MM.1S (cell line): ENCODE measurements around the gene CEL.
"Not testable (repeated sequence)": the region's sequence is repeated elsewhere in the genome, so short reads cannot be mapped to it uniquely, and the experiment has no call there.

Experiments
- DNase-seq: peaks from one replicate; pipeline ENCODE4 v3.0.0-alpha.2; 2015
- H2AFZ ChIP-seq: fragments of 300-600 bp; sonication (generic); 2 replicates; pipeline ENCODE4 v1.6.0; 2016; ENCODE audit warnings: antibody characterized with exemption, low read length
- H3F3A ChIP-seq: fragments of 300-600 bp; sonication (generic); 2 replicates; pipeline ENCODE4 v1.6.1; 2016; ENCODE audit warnings: mild to moderate bottlenecking, antibody characterized with exemption, low read length, moderate library complexity, mixed read lengths; ENCODE audit not compliant: insufficient read depth
- H3K27ac ChIP-seq: fragments of 300-600 bp; sonication (generic); 2 replicates; pipeline ENCODE4 v1.5.1; 2016; ENCODE audit warnings: mild to moderate bottlenecking, low read length
- H3K27me3 ChIP-seq: fragments of 300-600 bp; sonication (generic); replicated peaks from 2 replicates; pipeline ENCODE4 v1.6.0; 2016; ENCODE audit warnings: low read length; ENCODE audit not compliant: insufficient read depth
- H3K36me3 ChIP-seq: fragments of 300-600 bp; sonication (generic); replicated peaks from 2 replicates; pipeline ENCODE4 v1.6.1; 2016; ENCODE audit warnings: mild to moderate bottlenecking, low read length, mixed read lengths; ENCODE audit not compliant: insufficient read depth
- H3K4me1 ChIP-seq: fragments of 300-600 bp; sonication (generic); 2 replicates; pipeline ENCODE4 v1.6.1; 2016; ENCODE audit warnings: low read length, mixed read lengths
- H3K4me2 ChIP-seq: fragments of 300-600 bp; sonication (generic); 2 replicates; pipeline ENCODE4 v1.6.0; 2016; ENCODE audit warnings: low read depth, low read length
- H3K4me3 ChIP-seq: fragments of 300-600 bp; sonication (generic); 2 replicates; pipeline ENCODE4 v1.5.1; 2016; ENCODE audit warnings: low read length, mixed read lengths
- H3K79me2 ChIP-seq: fragments of 300-600 bp; sonication (generic); 2 replicates; pipeline ENCODE4 v1.6.1; 2016; ENCODE audit warnings: mixed run types, low read length, mixed read lengths
- H3K9ac ChIP-seq: fragments of 300-600 bp; sonication (generic); 2 replicates; pipeline ENCODE4 v1.6.1; 2016; ENCODE audit warnings: low read length, mixed read lengths
- H3K9me2 ChIP-seq: fragments of 300-600 bp; sonication (generic); replicated peaks from 2 replicates; pipeline ENCODE4 v1.6.1; 2016; ENCODE audit warnings: mild to moderate bottlenecking, low read length, mixed read lengths; ENCODE audit not compliant: insufficient read depth
- H3K9me3 ChIP-seq: fragments of 300-600 bp; sonication (generic); replicated peaks from 2 replicates; pipeline ENCODE4 v1.6.1; 2016; ENCODE audit warnings: mild to moderate bottlenecking, low read length, mixed read lengths; ENCODE audit not compliant: insufficient read depth
- H4K20me1 ChIP-seq: fragments of 300-600 bp; sonication (generic); 2 replicates; pipeline ENCODE4 v1.6.1; 2016; ENCODE audit warnings: mild to moderate bottlenecking, low read length, moderate library complexity, mixed read lengths; ENCODE audit not compliant: insufficient read depth
- EZH2 ChIP-seq: fragments of 300-600 bp; sonication (generic); optimal IDR thresholded peaks from 2 replicates; pipeline ENCODE3; 2017; ENCODE audit warnings: low read depth, mild to moderate bottlenecking, antibody characterized with exemption, low read length, mixed read lengths
- EZH2phosphoT487 ChIP-seq: fragments of 300-600 bp; sonication (generic); IDR thresholded peaks from 2 replicates; pipeline ENCODE4 v1.6.1; 2018; ENCODE audit warnings: antibody characterized with exemption, low read length
- TF ChIP-seq, protein P1 (sequence below): fragments of 300-600 bp; sonication (generic); IDR thresholded peaks from 2 replicates; pipeline ENCODE4 v1.5.1; 2016; ENCODE audit warnings: antibody characterized with exemption, low read length, mixed read lengths

The CEL gene

DNA sequence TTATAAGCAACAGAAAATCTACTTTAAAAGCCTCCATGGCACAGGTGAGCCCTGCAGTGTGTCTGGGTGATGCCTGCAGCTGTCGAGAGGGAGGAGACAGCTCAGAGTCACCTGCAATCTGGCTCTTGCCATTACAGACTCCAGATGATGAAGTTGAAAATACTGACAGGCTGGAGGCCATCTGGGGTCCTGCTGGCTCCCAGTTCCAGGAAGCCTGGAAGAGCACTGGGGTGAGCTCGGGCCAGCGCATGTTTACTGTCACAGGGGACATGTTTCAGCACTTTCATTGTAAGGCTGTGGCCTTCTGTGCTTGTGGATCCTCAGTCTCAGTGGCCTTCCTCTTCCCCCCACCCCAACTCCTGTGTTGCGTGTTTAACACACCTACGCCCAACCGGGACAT, 28.4 kb downstream of the CEL start:
- Histone ChIP-seq H3K9ac (no peak overlapping the region), H3K4me3 (no peak overlapping the region), H2AFZ (no peak overlapping the region), H3K27ac (no peak overlapping the region), H3F3A (no peaks in the 10 kb centered on the region), H3K4me2 (no peak overlapping the region), H3K4me1 (no peaks in the 10 kb centered on the region), H3K79me2 (no peaks in the 10 kb centered on the region), H3K27me3 (peaks cover 9% of the 10 kb centered on the region; the same call in 1 of the 2 replicates), H3K9me3 (no peaks in the 10 kb centered on the region), H3K9me2 (no peaks in the 10 kb centered on the region), H3K36me3 (no peaks in the 10 kb centered on the region), H4K20me1 (no peaks in the 10 kb centered on the region)
- no peak for DNase-seq
- TF ChIP-seq EZH2phosphoT487 (no peak), EZH2 (no peak)
- TF ChIP-seq, protein P1, sequence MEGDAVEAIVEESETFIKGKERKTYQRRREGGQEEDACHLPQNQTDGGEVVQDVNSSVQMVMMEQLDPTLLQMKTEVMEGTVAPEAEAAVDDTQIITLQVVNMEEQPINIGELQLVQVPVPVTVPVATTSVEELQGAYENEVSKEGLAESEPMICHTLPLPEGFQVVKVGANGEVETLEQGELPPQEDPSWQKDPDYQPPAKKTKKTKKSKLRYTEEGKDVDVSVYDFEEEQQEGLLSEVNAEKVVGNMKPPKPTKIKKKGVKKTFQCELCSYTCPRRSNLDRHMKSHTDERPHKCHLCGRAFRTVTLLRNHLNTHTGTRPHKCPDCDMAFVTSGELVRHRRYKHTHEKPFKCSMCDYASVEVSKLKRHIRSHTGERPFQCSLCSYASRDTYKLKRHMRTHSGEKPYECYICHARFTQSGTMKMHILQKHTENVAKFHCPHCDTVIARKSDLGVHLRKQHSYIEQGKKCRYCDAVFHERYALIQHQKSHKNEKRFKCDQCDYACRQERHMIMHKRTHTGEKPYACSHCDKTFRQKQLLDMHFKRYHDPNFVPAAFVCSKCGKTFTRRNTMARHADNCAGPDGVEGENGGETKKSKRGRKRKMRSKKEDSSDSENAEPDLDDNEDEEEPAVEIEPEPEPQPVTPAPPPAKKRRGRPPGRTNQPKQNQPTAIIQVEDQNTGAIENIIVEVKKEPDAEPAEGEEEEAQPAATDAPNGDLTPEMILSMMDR: no peak

DNA sequence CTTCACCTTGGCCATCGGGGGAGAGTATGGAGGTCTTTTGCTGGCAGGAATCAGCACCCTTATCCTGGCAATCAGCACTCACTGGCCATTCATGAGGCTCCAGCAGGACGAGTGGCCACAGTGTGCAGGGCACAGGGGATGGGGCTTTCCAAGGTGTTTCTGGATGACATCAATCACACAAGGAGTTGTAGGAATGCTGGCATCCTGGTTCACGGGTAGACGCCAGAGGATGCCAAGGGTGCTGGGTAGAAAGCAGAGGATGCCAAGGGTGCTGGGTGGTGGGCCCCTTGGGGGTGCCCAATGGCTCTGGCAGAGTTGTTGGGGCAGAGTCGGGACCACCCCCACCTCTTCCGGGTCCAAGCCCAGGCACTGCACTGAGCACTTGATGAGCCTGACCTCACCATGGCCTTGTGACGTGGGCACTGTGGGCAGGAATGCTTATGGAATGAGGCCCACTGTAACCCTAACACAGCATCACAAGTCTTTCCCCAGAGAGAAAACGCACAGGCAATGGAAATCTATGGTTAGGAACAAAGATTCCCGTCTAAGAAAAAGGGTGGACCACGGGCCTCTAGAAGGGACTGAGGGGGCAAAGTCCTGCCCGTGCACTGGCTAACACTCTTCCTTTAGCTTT, 29.1 kb downstream of the CEL start:
- Histone ChIP-seq H4K20me1 (no peaks in the 10 kb centered on the region), H2AFZ (no peak overlapping the region), H3K4me2 (no peak overlapping the region), H3K9me2 (no peaks in the 10 kb centered on the region), H3K36me3 (no peaks in the 10 kb centered on the region), H3K79me2 (no peaks in the 10 kb centered on the region), H3K27me3 (peaks cover 9% of the 10 kb centered on the region; the same call in 1 of the 2 replicates), H3K9me3 (no peaks in the 10 kb centered on the region), H3K9ac (no peak overlapping the region), H3K4me3 (no peak overlapping the region), H3F3A (no peaks in the 10 kb centered on the region), H3K4me1 (no peaks in the 10 kb centered on the region), H3K27ac (no peak overlapping the region)
- DNase-seq: no peak
- no peak for TF ChIP-seq EZH2phosphoT487

- not testable (repeated sequence) for H4K20me1 ChIP-seq, H2AFZ ChIP-seq, H3K4me3 ChIP-seq, H3F3A ChIP-seq, H3K27me3 ChIP-seq, H3K36me3 ChIP-seq, DNase-seq, H3K9ac ChIP-seq, H3K4me2 ChIP-seq, H3K9me2 ChIP-seq, H3K4me1 ChIP-seq, H3K27ac ChIP-seq, H3K79me2 ChIP-seq, H3K9me3 ChIP-seq
These were observed 32.6 kb downstream of the CEL start for GRCh38 chr9:133094351-133094750.

DNA sequence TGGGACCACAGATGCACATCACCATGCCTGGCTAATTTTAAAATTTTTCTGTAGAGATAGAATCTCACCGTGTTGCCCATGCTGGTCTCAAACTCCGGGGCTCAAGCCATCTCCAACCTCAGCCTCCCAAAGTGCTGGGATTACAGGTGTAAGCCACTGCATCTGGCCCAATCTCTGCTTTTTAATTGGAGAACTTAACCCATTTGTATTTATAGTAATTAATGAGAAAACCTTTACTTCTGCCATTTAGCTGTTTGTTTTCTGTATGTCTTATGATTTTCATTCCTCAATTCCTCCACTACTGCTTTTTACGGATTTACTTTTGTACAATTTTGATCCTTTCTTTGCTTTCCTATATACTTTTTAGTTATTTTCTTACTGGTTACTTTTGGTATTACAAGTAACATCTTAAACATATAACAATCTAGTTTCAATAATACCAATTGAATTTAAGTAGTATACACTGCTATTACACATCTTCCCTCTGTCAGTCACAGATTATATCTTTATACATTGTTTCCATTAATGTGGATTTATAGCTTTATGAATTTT, 33.1 kb downstream of the CEL start:
- no peaks in the 10 kb centered on the region for H4K20me1 ChIP-seq
- no peaks in the 10 kb centered on the region for H3K9me2 ChIP-seq
- H3K27ac ChIP-seq: no peak overlapping the region
- DNase-seq: no peak
- no peak for TF ChIP-seq EZH2phosphoT487
- TF ChIP-seq EZH2: no peak
- TF ChIP-seq, protein P1: no peak
- no peak overlapping the region for H3K4me3 ChIP-seq
- no peak overlapping the region for H2AFZ ChIP-seq
- H3K79me2 ChIP-seq: no peaks in the 10 kb centered on the region
- H3K9ac ChIP-seq: no peak overlapping the region
- no peaks in the 10 kb centered on the region for H3K4me1 ChIP-seq
- no peaks in the 10 kb centered on the region for H3F3A ChIP-seq
- no peaks in the 10 kb centered on the region; the same call in 1 of the 2 replicates for H3K36me3 ChIP-seq
- H3K27me3 ChIP-seq: no peaks in the 10 kb centered on the region
- no peaks in the 10 kb centered on the region for H3K9me3 ChIP-seq
- no peak overlapping the region for H3K4me2 ChIP-seq
